NCI-H2081 (cell line): ENCODE data around the gene SLC13A2.
"Not testable (repeated sequence)": the region's sequence is repeated elsewhere in the genome, so short reads cannot be mapped to it uniquely, and the experiment has no call there.

Experiments
- DNase-seq, 2 experiments: peaks; one replicate each; lab custom pipeline; 2025; lab: John Stamatoyannopoulos, UW

Gene SLC13A2

GRCh38 chr17:28518132-28518531, 44.7 kb downstream of the SLC13A2 start:
- no peak for DNase-seq

GRCh38 chr17:28518578-28518977, 45.1 kb downstream of the SLC13A2 start:
- no peak for DNase-seq

GRCh38 chr17:28519236-28519635, 45.8 kb downstream of the SLC13A2 start:
- DNase-seq: no peak

- DNase-seq: no peak
Measured at GRCh38 chr17:28520687-28521086, 47.2 kb downstream of the SLC13A2 start.

GRCh38 chr17:28521311-28522085, 48.1 kb downstream of the SLC13A2 start:
- no peak for DNase-seq

- not testable (repeated sequence) for DNase-seq
Measured at GRCh38 chr17:28522281-28522680, 48.8 kb downstream of the SLC13A2 start.

GRCh38 chr17:28523186-28523585, 49.7 kb downstream of the SLC13A2 start:
- no peak for DNase-seq

- no peak for DNase-seq
Measured at GRCh38 chr17:28523876-28524275, 50.4 kb downstream of the SLC13A2 start.

GRCh38 chr17:28524476-28525424, 51.3 kb downstream of the SLC13A2 start:
- DNase-seq: no peak

- no peak for DNase-seq
Measured at GRCh38 chr17:28526381-28526780, 52.9 kb downstream of the SLC13A2 start.

- DNase-seq: no peak
Measured at GRCh38 chr17:28527181-28527681, 53.8 kb downstream of the SLC13A2 start.

- no peak for DNase-seq
Measured at GRCh38 chr17:28527859-28528258, 54.4 kb downstream of the SLC13A2 start.

- no peak for DNase-seq
Measured at GRCh38 chr17:28528327-28529012, 55.0 kb downstream of the SLC13A2 start.

GRCh38 chr17:28529013-28529400, 55.6 kb downstream of the SLC13A2 start:
- DNase-seq: no peak

GRCh38 chr17:28530250-28530649, 56.8 kb downstream of the SLC13A2 start:
- no peak for DNase-seq

GRCh38 chr17:28530926-28531325, 57.5 kb downstream of the SLC13A2 start:
- no peak for DNase-seq

- DNase-seq: no peak
Measured at GRCh38 chr17:28532050-28532960, 58.9 kb downstream of the SLC13A2 start.

GRCh38 chr17:28533091-28533807, 59.8 kb downstream of the SLC13A2 start:
- no peak for DNase-seq

GRCh38 chr17:28534740-28535375, 61.4 kb downstream of the SLC13A2 start:
- DNase-seq: no peak
